ENCODE results near the gene LPP.

- TF ChIP-seq CTCF (IDR thresholded peaks at IDR 0.05) = no peak
- TF ChIP-seq ZFX (IDR thresholded peaks at IDR 0.05; ENCODE audit: borderline replicate concordance) = no peak
Measured at GRCh38 chr3:188108703-188109412, 45.1 kb upstream of the LPP start.

Data from 22Rv1 (cell line).